GM13976 (cell line): Measurements from ENCODE around the gene SNAI3.

ENCODE experiments used
- DNase-seq: peaks from one replicate; pipeline ENCODE4 v3.0.0; 2012; ENCODE audit warnings: low spot score
- CTCF ChIP-seq: IDR thresholded peaks from 2 replicates; pipeline ENCODE4 v1.5.1; 2012; ENCODE audit warnings: borderline replicate concordance, mild to moderate bottlenecking; ENCODE audit not compliant: insufficient read depth; ENCODE audit errors: extremely low read depth, missing control alignments, control extremely low read depth
- in situ Hi-C: fragments of 300-500 bp; cut with MboI; formaldehyde crosslinking; loops from one replicate; pipeline ENCODE4 v1.12.0; 2022; ENCODE audit warnings: low sequenced_read_pairs, mixed read lengths, inconsistent platforms; ENCODE audit not compliant: unreplicated experiment

SNAI3 gene

GRCh38 chr16:88638323-88639230, 47.7 kb downstream of the SNAI3 start, which contains the start of gene IL17C:
Gene IL17C (plus strand): TSS chr16:88638572. CDS start chr16:88638642, 70 bp downstream.
- in situ Hi-C loops: no loop called here
- DNase-seq: no peak
- no peak for TF ChIP-seq CTCF

- no peak for DNase-seq
- no peak for TF ChIP-seq CTCF
- in situ Hi-C loops: no loop called here
Observed at GRCh38 chr16:88636488-88637265, 49.6 kb downstream of the SNAI3 start.

GRCh38 chr16:88635671-88636319, 50.5 kb downstream of the SNAI3 start:
- in situ Hi-C loops: no loop called here
- no peak for TF ChIP-seq CTCF
- DNase-seq: no peak

GRCh38 chr16:88634994-88635670, 51.2 kb downstream of the SNAI3 start:
- peak; percentile 64 for DNase-seq
- TF ChIP-seq CTCF: no peak
- in situ Hi-C loops: no loop called here

- in situ Hi-C loops: no loop called here
- DNase-seq: peak; percentile 88
- no peak for TF ChIP-seq CTCF
Observed at GRCh38 chr16:88634141-88634993, 51.9 kb downstream of the SNAI3 start.

- peak; percentile 60 for TF ChIP-seq CTCF
- in situ Hi-C loops: no loop called here
- peak; percentile 89 for DNase-seq
Observed at GRCh38 chr16:88633684-88634140, 52.6 kb downstream of the SNAI3 start.
